DMS53 (cell line): Measurements from ENCODE around the gene INTS14.

ENCODE experiments used
- DNase-seq: peaks from one replicate; lab custom pipeline; 2025; lab: John Stamatoyannopoulos, UW

Gene INTS14

DNA sequence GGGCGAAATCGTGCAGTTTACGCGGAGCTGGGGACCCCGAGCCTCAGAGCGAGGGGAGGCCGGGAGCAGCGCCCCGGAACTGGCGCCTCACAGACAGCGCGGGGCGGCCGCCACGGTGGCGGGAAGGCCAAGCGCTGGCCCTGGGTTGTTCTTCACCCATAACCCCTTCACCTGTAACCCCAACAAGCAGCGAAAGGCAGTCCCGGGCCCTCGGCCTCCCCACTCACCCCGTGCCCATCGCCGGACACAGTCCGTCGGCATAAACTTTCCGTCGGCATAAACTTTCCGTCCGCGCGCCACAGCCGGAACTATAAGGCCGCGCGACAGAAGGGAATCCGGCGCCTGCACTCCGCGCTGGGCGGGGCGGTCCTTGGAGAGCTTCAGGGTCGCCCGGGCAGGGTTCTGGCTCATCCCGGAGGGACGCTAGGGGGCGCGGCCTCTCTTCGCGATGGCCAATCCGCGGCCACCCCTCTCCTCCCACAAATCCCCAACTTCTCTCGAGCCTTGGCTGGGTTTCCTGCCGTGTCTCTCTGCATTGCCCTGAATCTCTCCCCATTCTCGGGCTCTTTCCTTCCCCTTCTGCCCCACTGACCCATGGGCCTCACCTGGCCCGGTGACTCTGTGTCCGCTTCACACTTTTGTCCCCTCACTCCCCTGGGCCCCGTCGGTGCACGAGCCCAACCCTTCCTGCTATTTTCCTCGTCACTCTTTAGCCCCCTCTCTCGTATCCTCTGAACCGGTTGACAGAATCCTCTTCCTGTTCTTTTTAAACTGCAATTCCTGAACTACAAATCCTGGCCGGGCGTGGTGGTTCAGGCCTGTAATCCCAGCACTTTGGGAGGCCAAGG lies at the start of gene INTS14:
Gene INTS14, minus strand, starts transcription at position 261 of the 848 bp plus-strand sequence. CDS start 3,751 bp downstream, outside the sequence.
- peak; percentile 97 for DNase-seq

DNA sequence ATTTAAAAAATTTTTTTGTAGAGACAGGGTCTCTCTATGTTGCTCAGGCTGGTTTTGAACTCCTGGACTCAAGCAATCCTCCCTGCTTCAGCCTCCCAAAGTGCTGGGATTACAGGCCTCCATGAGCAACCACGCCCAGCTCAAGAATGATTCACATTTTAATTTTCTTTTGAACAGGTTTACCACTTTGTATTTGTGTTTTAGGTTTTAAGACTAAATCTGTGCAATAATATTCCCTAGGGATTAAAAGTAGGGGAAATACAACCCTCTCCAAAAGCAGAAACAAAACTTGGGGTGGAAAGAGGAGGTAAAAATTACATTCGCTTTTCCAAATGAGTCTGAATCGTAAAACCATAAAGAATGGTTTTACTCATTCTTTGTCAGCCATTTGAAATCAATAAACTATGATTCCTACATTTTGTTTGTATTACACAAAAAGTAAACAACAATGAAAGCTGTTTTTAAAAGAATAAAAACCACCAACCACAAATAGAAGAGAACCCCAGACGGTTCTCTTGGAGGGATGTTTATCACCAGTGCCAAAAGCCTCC lies 48.6 kb upstream of the INTS14 start:
- DNase-seq = no peak

DNA sequence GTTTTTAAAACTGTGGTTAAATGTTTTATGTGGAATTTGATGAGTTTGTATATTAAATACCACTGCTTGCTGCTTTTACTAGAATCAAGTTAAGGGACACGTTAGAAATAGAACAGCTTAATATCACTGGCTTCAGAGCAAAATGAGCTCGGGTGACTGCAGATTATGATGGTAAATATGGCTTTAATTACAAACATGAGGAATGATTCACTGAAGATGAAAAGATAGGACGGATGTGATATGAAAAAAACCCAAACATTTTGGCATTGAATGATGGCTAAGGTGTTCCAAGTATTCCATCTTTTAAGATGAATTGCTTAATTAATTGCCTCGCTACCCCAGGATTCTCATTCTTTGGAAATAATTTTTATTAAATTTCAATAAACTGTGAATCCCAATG lies 44.5 kb upstream of the INTS14 start:
- no peak for DNase-seq

DNA sequence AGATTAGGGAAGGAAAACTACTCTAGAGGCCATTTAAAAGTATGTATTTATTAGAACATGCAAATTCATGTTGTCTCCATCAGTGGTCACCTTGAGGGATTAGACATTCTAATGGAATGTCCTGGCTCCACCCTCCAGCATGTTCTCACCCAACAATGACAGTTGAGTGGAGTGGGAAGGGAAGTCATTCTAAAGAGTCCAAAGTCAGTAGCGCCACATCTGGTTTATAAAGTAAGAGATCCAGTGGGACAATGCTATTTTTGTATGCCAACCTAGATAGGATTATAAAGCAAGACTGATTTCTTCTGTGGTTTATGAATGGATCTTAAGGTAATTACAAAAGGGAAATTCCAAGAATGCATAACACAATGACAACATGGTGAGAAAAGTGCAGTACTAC lies 44.1 kb upstream of the INTS14 start:
- no peak for DNase-seq

DNA sequence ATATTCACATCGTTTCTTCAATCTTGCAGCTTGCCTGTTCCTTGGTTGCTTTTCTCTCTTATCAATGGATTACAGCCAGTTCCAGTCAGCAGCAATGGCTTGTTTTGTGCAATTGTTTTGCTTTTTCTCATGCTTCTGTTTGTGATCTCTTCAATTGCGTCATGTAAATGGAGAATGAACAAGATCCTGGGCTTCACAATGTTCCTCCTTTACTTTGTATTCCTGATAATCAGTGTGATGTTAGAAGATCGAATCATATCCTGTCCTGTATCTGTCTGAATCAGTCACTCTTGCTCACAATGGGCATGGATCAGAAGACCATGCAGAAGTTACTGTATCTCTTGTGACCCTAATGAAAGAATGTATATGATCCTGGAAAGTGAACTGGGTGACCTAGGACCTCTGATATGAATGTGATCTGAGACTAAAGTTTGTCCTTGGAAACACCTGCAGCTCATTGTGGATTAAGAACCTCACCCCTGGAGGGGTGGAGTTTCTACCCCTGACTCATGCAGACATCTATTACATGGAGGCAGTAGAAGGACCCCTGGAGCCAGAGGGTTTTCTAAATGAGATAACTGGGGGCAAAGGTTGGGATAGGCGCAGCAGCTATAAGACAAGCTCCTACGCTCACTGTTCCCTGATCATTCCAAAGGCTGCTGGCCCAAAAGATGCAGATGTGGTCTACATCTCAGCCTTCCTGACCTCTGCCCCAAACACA lies 43.0 kb upstream of the INTS14 start:
- DNase-seq = no peak

DNA sequence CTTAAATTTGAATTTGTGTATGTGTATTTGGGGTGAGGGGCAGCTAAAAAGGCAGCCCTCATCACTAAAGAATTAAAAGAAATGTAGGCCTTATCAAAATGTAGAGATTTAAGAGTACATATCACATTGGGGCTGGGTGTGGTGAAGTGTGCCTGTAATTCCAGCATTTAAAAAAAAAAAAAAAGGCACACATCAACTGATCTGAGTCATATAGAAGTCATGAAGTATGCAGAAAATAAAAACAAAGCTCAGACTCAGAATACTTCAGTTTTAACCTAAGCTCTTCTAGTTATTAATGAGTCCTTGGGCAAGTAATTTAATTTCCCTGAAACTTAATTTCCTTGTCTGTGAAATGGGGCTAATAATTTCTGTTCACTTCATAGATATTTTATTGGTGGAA lies 42.4 kb upstream of the INTS14 start:
- no peak for DNase-seq

DNA sequence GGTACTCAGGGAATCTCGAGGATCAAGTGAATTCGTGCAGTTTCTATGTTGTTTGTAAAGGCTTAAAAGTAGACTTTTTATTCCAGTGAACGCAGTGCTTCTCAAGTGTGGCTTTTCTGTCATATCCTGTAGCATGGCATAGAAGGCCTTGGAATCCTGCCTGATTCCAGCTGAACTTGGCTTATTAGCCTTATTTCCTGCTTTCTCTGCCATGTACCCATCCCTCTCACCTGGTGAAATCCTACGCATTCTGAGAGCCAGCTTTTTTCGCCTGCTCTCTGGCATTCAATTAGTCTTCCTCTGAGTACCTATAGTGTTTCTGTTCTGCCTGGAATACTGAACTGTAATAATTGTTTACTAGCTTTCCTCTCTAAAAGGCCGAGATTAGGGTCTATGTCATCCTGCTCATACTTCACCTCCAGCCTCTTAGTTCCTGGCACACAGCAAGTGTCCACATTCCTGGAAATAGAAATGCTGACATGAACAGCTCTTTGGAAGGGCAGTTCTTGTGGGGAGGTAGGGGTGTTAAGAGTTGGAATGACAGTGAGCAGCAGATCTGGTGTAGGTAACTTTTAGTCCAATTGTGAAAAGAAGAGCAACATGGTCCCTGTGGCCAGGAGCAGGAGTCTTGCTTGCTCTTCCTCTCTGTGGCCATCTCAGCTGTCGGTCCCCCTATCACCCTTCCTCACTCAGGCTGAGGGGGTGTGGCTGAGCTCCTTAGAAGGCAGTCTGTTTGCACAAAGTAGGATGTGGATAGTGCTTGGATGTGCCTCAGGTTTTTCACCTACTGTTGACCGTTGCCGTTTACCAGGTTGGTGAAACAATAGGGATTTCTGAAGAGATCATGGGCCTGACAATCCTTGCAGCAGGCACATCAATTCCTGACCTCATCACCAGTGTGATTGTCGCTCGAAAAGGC lies 41.2 kb upstream of the INTS14 start:
- no peak for DNase-seq

DNA sequence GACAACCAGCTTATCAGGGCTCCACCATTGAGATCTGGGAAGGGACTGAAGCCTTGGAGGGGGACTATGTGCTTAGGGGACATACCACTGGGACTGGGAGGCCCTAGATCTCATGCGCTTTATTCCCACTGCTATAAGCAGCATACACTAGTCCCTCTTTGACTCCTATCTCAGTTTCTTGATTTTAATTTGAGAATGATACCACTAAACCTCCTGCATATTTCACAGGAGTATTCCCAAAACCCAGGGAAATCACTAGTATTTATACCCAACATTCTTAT lies 40.1 kb upstream of the INTS14 start:
- no peak for DNase-seq

DNA sequence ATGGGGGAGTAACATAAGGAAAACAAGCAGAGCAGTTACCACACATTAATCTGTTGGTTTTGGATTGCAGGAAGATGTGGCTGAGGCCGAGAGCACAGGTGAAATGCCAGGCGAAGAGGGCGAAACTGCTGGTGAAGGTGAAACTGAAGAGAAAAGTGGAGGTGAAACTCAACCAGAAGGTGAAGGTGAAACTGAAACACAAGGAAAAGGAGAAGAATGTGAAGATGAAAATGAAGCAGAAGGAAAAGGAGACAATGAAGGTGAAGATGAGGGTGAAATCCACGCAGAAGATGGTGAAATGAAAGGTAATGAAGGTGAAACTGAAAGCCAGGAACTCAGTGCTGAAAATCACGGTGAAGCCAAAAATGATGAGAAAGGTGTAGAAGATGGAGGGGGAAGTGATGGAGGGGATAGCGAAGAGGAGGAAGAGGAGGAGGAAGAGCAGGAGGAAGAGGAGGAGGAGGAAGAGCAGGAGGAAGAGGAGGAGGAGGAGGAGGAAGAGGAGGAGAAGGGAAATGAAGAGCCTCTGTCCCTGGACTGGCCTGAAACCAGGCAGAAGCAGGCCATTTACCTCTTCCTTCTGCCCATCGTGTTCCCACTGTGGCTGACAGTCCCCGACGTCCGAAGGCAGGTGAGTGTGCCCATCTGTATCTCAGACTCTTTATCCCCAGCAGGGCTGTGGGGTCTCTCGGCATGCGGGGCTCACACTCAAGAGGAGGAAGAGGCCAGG lies 39.5 kb upstream of the INTS14 start:
- DNase-seq = no peak

DNA sequence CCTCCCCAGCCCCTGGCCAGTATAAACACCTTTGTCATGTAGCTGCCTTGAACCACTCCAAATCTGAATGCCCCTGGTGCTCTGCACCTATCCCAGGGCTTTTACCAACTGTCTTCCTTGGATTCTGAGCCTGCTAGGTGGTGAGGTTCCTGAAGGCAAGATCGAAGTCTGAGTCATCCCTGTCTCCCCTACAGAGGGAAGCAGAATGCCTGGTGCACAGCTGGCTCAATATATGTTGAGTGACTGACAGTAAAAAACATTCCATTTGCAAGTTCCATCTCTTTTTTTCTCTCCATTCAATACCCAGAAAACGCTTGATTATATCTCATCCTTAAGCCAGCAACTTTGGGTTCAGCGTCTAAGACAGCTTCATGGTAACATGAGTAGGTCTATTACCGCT lies 35.6 kb upstream of the INTS14 start:
- DNase-seq = no peak

DNA sequence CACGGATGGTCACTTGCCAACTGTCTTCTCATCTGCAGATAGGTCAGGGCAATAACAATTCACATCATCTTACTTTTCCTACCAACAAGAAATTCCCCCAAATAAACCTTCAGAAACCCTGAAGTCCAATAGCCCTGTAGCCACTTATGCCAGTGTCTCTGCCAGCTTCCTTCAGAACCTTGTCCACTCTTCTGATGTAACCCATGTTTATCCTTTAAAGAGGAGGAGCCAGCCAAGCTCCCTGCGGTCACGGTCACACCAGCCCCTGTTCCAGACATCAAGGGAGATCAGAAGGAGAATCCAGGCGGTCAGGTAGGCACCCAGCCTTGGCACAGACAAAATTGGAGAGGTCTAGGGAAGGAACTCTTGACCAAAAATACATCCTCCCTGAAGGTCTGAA lies 34.5 kb upstream of the INTS14 start:
- no peak for DNase-seq

DNA sequence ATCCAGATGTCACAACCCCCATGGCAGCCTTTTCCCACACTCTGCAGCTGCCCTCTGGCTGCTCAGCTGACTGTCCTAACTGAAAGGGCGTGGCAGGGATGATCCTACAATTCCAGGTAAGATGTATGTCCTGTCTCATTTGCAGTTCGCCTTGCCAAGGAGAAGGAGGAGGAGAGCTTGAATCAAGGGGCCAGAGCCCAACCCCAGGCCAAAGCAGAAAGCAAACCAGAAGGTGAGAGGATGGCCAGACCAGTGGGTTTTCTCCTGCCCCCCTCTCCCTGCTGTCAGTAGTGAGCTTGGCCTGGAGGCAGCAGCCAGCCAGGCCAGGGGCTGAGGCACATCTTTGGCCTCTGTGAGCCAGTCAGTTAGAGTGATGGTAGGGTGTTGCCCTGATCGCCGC lies 33.4 kb upstream of the INTS14 start:
- no peak for DNase-seq

DNA sequence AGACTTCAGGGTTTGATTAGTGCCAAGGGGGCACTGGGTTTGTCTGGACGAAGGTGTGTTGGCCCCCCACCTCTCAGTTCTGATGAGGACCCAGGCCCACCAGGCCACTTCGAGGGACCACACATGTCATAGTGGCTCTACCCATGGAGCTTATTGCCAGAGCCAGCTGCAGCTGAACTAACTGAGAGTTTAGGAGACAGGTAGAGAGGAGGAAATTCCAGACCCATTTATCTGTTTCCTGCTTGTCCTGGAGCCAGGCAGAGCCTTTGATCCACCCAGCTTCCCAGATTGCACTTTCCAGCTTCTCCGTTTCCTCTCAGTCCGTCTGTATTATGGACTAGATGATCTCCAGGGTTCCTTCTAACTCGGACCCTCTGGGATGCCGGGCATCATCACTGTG lies 31.7 kb upstream of the INTS14 start:
- no peak for DNase-seq

DNA sequence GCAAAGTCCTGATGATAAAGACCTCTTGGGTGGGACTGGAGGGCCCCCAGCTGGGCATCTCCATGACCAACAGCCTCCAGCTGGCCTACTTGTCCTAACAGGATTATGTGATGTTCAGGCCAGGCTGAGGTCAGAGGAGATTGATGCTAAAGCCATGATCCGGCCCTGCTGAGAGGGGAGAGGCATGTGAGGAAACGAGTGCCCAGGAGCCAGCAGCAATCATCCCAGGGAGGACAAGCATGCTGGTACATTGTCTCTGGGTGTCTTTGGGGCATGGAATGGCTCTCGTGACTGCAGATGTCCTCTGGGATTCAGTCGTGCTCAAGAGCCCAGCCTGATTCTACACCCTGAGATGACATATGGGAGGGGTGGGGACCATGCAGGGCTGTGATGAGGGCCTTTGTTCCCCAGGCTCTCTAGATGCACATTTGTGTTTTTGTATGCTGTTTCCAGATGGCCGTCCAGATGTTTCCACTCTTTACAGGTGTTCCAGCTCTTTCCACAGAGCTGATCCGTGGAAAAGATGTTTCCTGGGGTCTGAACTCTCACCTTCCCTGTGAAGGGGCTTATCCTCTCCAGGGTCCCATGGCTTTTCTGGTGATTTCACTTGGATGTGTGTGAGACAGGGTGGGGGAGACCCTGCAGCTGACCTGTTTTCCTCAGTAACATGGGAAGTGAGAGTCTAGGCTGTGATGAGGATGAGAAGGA lies 31.0 kb upstream of the INTS14 start:
- DNase-seq = no peak

DNA sequence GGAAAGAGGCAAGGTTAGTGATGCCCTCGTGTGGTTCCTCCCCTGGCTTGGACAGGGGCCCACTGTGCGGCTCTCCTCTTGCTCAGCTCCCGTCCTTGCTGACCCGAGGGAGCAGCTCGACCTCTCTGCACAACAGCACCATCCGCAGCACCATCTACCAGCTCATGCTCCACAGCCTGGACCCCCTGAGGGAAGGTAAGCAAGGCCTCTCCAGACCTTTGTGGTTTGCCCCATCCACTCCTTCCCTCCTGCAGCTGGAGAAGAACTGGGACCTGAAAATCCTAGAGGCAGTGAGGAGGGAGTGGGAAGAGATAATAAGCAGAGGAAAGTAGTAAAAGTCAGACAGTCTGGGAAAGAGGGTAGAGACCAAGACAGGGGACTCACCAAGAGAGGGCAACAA lies 28.6 kb upstream of the INTS14 start:
- DNase-seq = no peak

DNA sequence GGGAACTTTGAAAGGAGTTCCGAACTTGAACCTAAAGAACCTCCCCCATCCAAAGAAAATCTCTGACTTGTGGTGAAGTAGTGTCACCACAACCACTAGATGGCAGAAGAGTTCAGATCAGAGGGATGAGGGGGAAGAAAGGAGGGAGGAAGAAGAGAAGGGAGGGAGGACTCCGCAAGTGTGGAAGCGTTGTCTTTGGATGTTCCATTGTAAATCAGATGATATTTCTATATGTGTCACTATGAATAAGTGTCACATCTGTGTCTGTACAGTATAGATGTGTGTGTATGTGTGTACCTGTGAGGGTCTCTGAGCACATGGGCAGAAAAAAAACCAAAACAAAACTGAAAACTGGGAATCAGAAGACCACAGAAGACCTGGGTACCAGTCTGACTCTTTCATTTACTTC lies 27.8 kb upstream of the INTS14 start:
- peak; percentile 81 for DNase-seq

DNA sequence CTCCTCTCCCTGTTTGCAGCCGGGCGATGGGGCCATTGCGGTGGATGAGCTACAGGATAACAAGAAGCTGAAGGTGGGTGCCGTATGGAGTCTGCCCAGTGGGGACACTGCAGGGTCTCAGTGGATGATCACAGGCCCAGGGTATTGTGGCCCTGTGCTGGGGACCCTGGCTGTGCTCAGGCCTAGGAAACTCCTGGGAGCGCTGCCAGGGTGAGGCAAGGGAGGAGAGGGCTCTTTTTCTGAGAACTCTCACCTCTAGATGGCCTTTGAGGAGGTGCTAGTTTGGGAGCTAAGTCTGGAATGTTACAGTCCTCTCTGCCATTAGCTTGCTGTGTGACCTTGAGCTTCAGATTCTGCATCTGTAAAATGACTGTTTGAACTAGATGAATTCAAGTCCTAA lies 27.2 kb upstream of the INTS14 start:
- DNase-seq = no peak

DNA sequence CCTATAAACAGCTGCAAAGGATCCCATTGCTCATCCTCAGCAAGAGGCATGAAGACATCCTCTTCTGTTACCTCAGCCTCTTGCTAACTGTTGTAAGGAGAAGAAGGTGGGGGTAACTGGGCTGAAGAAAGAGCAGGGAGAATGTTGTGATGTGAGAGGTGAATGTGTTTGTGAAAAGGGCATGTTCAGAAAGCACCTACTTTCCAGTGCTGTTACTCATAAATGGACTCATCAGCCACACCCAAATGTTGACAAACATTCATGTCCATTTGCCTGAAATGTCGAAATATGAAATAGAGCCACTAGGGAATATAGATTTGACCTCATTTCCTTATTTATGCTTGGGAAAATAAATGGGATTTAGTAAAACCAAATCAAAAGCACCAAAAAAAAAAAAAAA lies 23.4 kb upstream of the INTS14 start:
- no peak for DNase-seq

DNA sequence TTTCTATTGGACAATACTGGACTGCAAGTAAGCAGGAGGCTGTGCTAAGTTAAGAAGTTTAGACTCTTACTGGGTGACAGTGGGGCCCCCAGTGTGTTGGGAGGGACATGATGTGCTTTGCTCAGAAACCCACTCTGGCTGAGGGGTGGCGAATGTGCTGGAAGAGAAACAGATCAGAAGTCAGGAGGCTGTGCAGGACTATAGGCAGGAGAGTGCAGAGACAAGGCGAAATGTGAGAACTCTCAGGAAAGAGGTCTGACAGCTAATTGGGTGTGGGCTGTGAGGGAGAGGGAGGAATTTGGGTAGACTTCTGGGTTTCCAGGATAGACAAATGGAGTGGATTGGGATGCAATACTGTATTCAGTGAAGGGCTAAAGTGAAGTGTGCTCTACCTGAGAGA lies 22.8 kb upstream of the INTS14 start:
- no peak for DNase-seq

DNA sequence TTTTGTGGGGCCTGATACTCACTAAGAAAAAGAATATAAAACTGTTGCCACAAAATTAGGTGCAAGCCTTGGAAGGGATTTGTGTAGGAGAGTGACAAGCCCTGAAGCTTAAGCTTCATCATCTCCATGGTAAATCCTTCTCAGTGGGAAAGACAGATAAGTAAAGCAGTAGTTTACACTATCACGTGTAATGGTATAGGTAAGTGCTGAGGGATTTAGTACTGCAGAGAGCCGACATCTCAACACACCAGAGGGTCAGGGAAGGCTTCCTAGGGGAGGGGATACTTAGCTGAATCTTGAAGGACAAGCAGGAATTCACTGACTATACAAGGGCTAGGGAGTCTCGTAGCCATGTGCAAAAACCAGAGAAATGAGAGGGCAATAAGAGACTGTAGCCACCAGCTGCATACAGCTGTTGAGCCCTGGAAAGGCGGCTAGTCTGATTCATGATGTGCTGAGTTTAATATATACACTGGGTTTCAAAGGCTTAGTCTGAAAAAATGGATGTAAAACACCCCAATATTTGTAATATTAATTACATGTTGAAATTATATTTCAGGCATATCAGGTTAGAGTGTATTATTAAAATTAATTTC lies 21.9 kb upstream of the INTS14 start:
- no peak for DNase-seq

DNA sequence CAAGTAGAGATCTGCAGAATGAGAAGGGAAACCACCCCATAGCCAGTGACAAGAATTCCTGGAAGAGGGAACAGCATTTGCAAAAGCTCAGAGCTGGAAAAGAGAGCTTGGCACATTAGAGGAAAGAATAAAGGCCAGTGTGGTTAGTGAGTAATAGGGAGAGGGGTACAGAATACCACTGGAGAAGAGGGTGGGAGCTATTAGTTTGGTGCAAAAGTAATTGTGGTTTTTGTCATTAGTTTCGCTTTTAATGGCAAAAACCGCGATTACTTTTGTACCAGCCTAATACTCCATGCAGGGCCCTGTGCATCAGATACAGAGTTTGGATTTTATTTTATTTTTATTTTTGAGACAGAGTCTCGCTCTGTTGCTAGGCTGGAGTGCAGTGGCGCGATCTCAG lies 20.6 kb upstream of the INTS14 start:
- DNase-seq = no peak
